HL-60 (cell line): Measurements from ENCODE around the gene PCDHA8.

ENCODE experiments used
- POLR2AphosphoS5 ChIP-seq: IDR thresholded peaks from 2 replicates; pipeline ENCODE4 v1.6.1; 2012; ENCODE audit warnings: low read depth
- TF ChIP-seq, protein P1 (sequence below): IDR thresholded peaks from one replicate; pipeline ENCODE4 v1.5.1; 2011; ENCODE audit warnings: low read length, control low read depth, inconsistent platforms; ENCODE audit not compliant: insufficient read depth

GRCh38 chr5:140822281-140822629, 18.7 kb upstream of the PCDHA8 start:
- TF ChIP-seq, protein P1, sequence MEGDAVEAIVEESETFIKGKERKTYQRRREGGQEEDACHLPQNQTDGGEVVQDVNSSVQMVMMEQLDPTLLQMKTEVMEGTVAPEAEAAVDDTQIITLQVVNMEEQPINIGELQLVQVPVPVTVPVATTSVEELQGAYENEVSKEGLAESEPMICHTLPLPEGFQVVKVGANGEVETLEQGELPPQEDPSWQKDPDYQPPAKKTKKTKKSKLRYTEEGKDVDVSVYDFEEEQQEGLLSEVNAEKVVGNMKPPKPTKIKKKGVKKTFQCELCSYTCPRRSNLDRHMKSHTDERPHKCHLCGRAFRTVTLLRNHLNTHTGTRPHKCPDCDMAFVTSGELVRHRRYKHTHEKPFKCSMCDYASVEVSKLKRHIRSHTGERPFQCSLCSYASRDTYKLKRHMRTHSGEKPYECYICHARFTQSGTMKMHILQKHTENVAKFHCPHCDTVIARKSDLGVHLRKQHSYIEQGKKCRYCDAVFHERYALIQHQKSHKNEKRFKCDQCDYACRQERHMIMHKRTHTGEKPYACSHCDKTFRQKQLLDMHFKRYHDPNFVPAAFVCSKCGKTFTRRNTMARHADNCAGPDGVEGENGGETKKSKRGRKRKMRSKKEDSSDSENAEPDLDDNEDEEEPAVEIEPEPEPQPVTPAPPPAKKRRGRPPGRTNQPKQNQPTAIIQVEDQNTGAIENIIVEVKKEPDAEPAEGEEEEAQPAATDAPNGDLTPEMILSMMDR = no peak
- no peak for TF ChIP-seq POLR2AphosphoS5
